HG03280 (cell line): ENCODE measurements around the gene TPO.
"Not testable (repeated sequence)": the region's sequence is repeated elsewhere in the genome, so short reads cannot be mapped to it uniquely, and the experiment has no call there.

Experiments used
- ATAC-seq: cut with Tn5 transposase; IDR thresholded peaks from one replicate; pipeline ENCODE4 v1.9.1; 2021; ENCODE audit warnings: mild to moderate bottlenecking, moderate library complexity; ENCODE audit not compliant: unreplicated experiment

Gene TPO

GRCh38 chr2:1481406-1482252 lies 68.4 kb downstream of the TPO start:
- ATAC-seq = no peak

- no peak for ATAC-seq
Observed at GRCh38 chr2:1482253-1482675, 69.0 kb downstream of the TPO start.

DNA sequence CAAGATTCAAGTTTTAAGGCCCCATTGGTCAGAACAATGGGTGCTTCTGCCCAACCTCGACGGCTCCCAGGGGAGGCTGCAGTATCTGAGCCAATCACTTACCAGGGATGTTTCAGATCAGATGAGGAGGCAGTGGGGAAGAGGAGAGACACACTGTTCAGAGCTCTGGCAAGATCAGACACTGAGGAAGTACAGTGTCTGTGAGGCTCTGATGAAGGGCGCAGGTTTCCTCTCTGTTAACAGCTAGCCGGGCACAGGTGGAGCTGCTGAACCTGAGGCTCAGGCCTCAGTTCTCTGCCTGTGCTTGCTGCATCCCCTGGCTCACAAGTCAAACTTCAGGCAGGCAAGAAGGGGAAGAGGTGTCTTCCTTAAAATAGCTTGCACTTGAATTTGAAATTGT lies 69.7 kb downstream of the TPO start:
- ATAC-seq = no peak

GRCh38 chr2:1483551-1483950 lies 70.3 kb downstream of the TPO start:
- ATAC-seq = no peak

- no peak for ATAC-seq
Observed at GRCh38 chr2:1484131-1484884, 71.0 kb downstream of the TPO start.

- ATAC-seq = no peak
Observed at GRCh38 chr2:1486670-1487069, 73.4 kb downstream of the TPO start.

DNA sequence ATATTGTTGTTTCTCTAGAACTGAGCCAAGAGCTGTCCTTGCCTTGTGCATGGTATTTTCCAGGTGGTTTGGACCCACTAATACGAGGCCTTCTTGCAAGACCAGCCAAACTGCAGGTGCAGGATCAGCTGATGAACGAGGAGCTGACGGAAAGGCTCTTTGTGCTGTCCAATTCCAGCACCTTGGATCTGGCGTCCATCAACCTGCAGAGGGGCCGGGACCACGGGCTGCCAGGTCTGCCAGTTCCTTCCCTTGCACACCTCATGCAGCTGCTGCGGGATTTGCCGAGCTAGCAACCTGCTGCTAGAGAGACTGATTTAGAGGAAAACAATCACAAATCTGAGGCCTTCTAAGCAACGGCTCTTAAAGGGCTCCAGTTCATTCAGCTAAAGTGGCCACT lies 74.5 kb downstream of the TPO start:
- ATAC-seq = no peak

- no peak for ATAC-seq
Observed at GRCh38 chr2:1488181-1488671, 75.0 kb downstream of the TPO start.

DNA sequence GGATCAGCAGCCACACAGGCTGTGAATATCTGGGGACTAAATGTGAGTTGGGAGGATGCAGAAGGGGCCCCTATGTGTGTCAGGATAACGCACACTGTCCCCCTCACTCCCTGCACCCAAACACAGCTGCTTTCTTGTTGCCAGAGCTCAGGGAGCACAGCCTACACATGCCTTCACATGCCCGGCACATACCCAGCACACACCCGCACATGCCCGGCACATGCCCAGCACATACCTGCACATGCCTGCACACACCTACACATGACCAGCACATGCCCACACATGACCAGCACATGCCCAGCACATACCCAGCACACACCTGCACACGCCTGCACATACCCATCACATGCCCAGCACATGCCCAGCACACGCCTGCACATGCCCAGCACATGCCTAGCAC lies 75.6 kb downstream of the TPO start:
- no peak for ATAC-seq

DNA sequence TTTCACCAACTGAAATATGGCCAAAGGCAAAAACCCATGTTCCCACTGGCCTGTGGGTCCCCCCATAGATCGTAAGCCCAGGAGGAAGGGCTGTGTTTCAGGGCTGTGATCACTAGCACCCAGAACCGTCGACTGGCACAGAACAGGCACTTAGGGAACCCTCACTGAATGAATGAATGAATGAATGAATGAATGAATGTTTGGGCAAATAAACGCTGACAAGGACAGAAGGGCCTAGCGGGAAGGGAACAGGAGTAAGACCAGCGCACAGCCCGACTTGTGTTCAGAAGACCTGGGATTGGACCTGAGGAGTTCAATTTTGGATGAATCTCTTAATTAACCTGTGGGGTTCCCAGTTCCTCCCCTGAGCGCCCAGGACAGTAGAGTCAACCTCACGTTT lies 76.2 kb downstream of the TPO start:
- no peak for ATAC-seq

GRCh38 chr2:1490381-1490780 lies 77.1 kb downstream of the TPO start:
- not testable (repeated sequence) for ATAC-seq

DNA sequence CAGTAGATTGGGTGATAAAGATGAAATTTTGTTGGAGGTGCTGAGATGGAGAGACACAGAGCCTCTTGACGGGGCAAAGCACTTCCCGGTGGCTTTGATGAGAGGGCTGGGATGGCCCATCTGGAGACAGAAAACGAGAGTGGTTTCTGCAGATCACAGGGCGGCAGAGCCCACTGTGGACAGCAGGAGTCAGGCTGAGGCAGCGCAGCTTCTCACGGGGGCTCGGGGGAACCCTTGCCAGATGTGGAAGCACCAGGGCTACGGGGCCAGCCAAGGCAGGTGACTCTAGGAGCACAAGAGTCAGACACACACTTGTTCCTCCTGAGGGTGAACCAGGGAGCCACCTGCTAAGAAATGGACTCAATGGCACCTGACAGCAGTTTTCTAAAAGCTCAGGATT lies 78.5 kb downstream of the TPO start:
- no peak for ATAC-seq

GRCh38 chr2:1492231-1492630 lies 79.0 kb downstream of the TPO start:
- ATAC-seq = not testable (repeated sequence)

- ATAC-seq = no peak
Observed at GRCh38 chr2:1492711-1493430, 79.6 kb downstream of the TPO start.

DNA sequence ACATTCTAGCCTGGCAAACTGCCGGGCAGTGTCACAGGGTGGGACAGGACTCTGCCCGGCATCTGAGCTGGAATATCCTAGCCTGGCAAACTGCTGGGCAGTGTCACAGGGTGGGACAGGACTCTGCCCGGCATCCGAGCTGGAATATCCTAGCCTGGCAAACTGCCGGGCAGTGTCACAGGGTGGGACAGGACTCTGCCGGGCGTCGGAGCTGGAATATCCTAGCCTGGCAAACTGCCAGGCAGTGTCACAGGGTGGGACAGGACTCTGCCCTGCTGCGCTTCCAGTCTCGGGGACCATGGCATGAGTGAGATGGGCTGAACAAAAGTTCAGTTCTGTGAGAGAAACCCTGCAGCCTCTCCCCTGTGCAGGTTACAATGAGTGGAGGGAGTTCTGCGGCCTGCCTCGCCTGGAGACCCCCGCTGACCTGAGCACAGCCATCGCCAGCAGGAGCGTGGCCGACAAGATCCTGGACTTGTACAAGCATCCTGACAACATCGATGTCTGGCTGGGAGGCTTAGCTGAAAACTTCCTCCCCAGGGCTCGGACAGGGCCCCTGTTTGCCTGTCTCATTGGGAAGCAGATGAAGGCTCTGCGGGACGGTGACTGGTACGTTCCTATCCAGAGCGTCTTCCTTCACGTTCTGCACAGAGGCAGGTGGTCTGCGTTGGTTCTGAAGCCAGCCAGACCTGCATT lies 80.3 kb downstream of the TPO start:
- ATAC-seq = no peak

DNA sequence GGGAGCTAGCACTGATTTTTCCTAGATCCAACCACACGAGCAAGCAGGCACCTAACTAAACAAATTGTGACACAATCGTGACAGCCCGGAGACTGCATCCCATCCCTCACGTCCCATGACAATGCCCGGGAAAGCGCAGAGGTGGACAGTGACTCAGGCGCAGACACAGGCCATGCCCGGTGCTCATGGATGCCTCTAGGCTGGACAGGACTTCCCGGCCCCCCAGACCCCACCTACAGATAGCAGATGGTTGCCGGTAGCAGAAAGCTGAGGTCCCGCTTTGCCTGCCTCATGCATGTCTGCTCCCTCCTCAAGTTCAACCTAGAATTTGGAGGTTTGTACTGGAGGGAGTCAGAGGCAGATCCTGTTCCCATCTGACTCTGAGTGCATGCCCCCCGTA lies 81.0 kb downstream of the TPO start:
- no peak for ATAC-seq

GRCh38 chr2:1494906-1495305 lies 81.6 kb downstream of the TPO start:
- no peak for ATAC-seq

DNA sequence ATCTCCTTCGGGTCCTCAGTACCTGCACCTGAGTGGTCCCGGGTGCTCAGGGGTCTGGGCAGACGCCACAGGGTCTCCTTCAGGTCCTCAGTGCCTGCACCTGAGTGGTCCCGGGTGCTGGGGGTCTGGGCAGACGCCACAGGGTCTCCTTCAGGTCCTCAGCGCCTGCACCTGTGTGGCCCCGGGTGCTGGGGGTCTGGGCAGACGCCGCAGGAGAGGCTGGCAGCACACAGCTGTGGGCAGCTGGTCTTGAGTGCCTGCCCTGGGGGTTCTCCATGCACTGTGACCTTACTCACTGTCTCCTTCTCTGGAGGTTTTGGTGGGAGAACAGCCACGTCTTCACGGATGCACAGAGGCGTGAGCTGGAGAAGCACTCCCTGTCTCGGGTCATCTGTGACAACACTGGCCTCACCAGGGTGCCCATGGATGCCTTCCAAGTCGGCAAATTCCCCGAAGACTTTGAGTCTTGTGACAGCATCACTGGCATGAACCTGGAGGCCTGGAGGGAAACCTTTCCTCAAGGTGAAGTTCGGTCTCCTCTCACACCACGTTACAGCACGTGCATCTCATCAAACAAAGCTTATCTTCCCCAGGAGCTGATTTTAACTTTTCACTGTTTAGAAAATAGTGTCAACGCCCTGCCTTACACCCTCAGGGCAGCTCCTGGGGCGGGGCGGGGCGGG lies 82.6 kb downstream of the TPO start:
- ATAC-seq = no peak

- no peak for ATAC-seq
Observed at GRCh38 chr2:1496359-1496821, 83.1 kb downstream of the TPO start.

- no peak for ATAC-seq
Observed at GRCh38 chr2:1497122-1497611, 83.9 kb downstream of the TPO start.
